Common myeloid progenitor, CD34-positive (primary cell): ENCODE results near the gene SATB2.

Experiments used
- CTCF ChIA-PET: fragments of 350-600 bp; sonication (Branson Sonifier 250); formaldehyde crosslinking; loops from one replicate; lab custom pipeline; 2021; ENCODE audit warnings: antibody characterized with exemption; lab: Charles Lee
- POLR2A ChIA-PET: fragments of 350-600 bp; sonication (Branson Sonifier 250); formaldehyde crosslinking; loops from one replicate; lab custom pipeline; 2021; ENCODE audit warnings: antibody characterized with exemption; lab: Charles Lee
- DNase-seq, 3 donors: peaks; one replicate each; pipeline versions ENCODE4 v3.0.0 to v3.0.0-alpha.2; 2013
- H3K27ac ChIP-seq, 2 experiments: 1 replicate in 1 of 2; 2 replicates in 1 of 2; pipeline ENCODE4 v1.7.0; 2013; ENCODE audit warnings: inconsistent platforms in 2 of 2, low read length in 2 of 2, mild to moderate bottlenecking in 2 of 2, low read depth in 1 of 2, moderate library complexity in 1 of 2; ENCODE audit not compliant: severe bottlenecking in 2 of 2, insufficient read depth in 1 of 2, poor library complexity in 1 of 2
- H3K27me3 ChIP-seq, 5 experiments: replicated peaks in 2 of 5; 1 replicate in 3 of 5; 2 replicates in 2 of 5; pipeline versions ENCODE4 v1.6.1 to v1.7.0; 2013; ENCODE audit warnings: low read length in 4 of 5, mild to moderate bottlenecking in 2 of 5, moderate library complexity in 2 of 5, inconsistent platforms in 1 of 5; ENCODE audit not compliant: insufficient read depth in 5 of 5, control insufficient read depth in 4 of 5
- H3K36me3 ChIP-seq, 4 experiments: 1 replicate in 2 of 4; 2 replicates in 2 of 4; pipeline versions ENCODE4 v1.6.1 to v1.7.0; 2013; ENCODE audit warnings: low read length in 3 of 4, control low read depth in 1 of 4, mild to moderate bottlenecking in 1 of 4; ENCODE audit not compliant: control insufficient read depth in 4 of 4, insufficient read depth in 4 of 4
- H3K4me1 ChIP-seq, 4 experiments: 1 replicate in 3 of 4; 2 replicates in 1 of 4; pipeline versions ENCODE4 v1.6.1 to v1.7.1; 2013; ENCODE audit warnings: low read length in 3 of 4, mild to moderate bottlenecking in 3 of 4, control low read depth in 1 of 4, inconsistent platforms in 1 of 4, moderate library complexity in 1 of 4; ENCODE audit not compliant: control insufficient read depth in 4 of 4, insufficient read depth in 4 of 4; ENCODE audit errors: control extremely low read depth in 1 of 4
- H3K4me3 ChIP-seq, 7 experiments: 1 replicate in 4 of 7; 2 replicates in 3 of 7; pipeline versions ENCODE4 v1.5.1 to v1.7.0; 2013; ENCODE audit warnings: mild to moderate bottlenecking in 7 of 7, low read length in 6 of 7, moderate library complexity in 6 of 7, inconsistent platforms in 2 of 7, low read depth in 2 of 7, control low read depth in 1 of 7; ENCODE audit not compliant: insufficient read depth in 4 of 7, control insufficient read depth in 1 of 7; ENCODE audit errors: extremely low read depth in 1 of 7
- H3K9me3 ChIP-seq, 5 experiments: 1 replicate in 4 of 5; 2 replicates in 1 of 5; pipeline versions ENCODE4 v1.6.1 to v1.7.1; 2013; ENCODE audit warnings: low read length in 4 of 5, mild to moderate bottlenecking in 2 of 5, inconsistent platforms in 1 of 5, low read depth in 1 of 5, moderate library complexity in 1 of 5; ENCODE audit not compliant: control insufficient read depth in 4 of 5, insufficient read depth in 2 of 5; ENCODE audit errors: control extremely low read depth in 1 of 5
- WGBS: methylation state at CpG from one replicate; pipeline ENCODE4 v1.1.5; 2013; ENCODE audit not compliant: insufficient coverage; 5-methylcytosine and 5-hydroxymethylcytosine counted together

Gene SATB2

GRCh38 chr2:199339891-199340605, 117.7 kb downstream of the SATB2 start:
- DNase-seq, result no peak
- no peak overlapping the region for H3K4me3 ChIP-seq
- H3K27ac ChIP-seq, result no peak overlapping the region
- POLR2A ChIA-PET, result no interaction called here
- CTCF ChIA-PET, result no interaction called here
- H3K36me3 ChIP-seq, result no peaks in the 10 kb centered on the region
- H3K27me3 ChIP-seq, result no peaks in the 10 kb centered on the region
- no peaks in the 10 kb centered on the region for H3K9me3 ChIP-seq
- H3K4me1 ChIP-seq, result no peaks in the 10 kb centered on the region
- WGBS, result 86% methylated on average over 1 of the region's 3 CpGs

GRCh38 chr2:199336546-199336945, 121.2 kb downstream of the SATB2 start:
- peaks cover 0 to 3% (median 0%) of the 10 kb centered on the region in 5 experiments for H3K27me3 ChIP-seq
- no peak overlapping the region for H3K27ac ChIP-seq
- ChIA-PET POLR2A (no interaction called here), CTCF (no interaction called here)
- 100% methylated on average over 1 of the region's 2 CpGs for WGBS
- H3K9me3 ChIP-seq, result no peaks in the 10 kb centered on the region
- no peaks in the 10 kb centered on the region for H3K4me1 ChIP-seq
- no peaks in the 10 kb centered on the region for H3K36me3 ChIP-seq
- no peak overlapping the region for H3K4me3 ChIP-seq
- DNase-seq, result no peak

GRCh38 chr2:199335502-199335901, 122.2 kb downstream of the SATB2 start:
- H3K4me1 ChIP-seq, result no peaks in the 10 kb centered on the region
- ChIA-PET POLR2A (no interaction called here), CTCF (no interaction called here)
- peaks cover 0 to 3% (median 0%) of the 10 kb centered on the region in 5 experiments for H3K27me3 ChIP-seq
- no peaks in the 10 kb centered on the region for H3K9me3 ChIP-seq
- no peak overlapping the region for H3K27ac ChIP-seq
- DNase-seq, result no peak
- H3K36me3 ChIP-seq, result no peaks in the 10 kb centered on the region
- WGBS, result 100% methylated on average over 1 of the region's 2 CpGs
- H3K4me3 ChIP-seq, result no peak overlapping the region

- WGBS, result 69% methylated on average over 5 of the region's 5 CpGs
- no peak for DNase-seq
Measured at GRCh38 chr2:199329466-199329865, 128.3 kb downstream of the SATB2 start.

DNA sequence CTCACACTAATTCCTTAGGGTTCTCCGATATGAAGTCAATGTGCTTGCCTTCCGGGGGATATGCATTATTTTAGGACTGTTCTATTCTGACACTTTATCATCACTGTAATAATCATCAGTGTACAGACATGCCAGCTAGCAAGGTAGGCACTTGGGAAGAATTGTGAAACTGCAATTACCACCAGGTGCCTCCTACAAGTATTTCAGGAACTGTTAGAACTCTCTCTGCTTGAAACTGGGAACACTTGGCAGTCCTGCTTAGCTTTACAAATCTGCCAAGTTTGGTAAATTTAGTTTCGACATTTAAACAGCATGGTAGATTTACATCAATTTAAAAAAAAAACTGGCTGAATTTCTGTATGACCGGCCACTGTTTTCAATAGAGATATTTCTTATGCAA, 128.7 kb downstream of the SATB2 start:
- Histone ChIP-seq H3K4me3 (no peak overlapping the region), H3K9me3 (no peaks in the 10 kb centered on the region), H3K27me3 (peaks cover 0 to 3% (median 0%) of the 10 kb centered on the region in 5 experiments), H3K4me1 (no peaks in the 10 kb centered on the region), H3K27ac (no peak overlapping the region), H3K36me3 (no peaks in the 10 kb centered on the region)
- ChIA-PET CTCF (no interaction called here), POLR2A (no interaction called here)
- WGBS, result 89% methylated on average over 1 of the region's 4 CpGs
- no peak for DNase-seq

More at GRCh38 chr2:199329466-199329865, 128.3 kb downstream of the SATB2 start:
- ChIA-PET POLR2A (no interaction called here), CTCF (no interaction called here)
- H3K36me3 ChIP-seq, result no peaks in the 10 kb centered on the region
- peaks cover 0 to 3% (median 0%) of the 10 kb centered on the region in 5 experiments for H3K27me3 ChIP-seq
- H3K4me1 ChIP-seq, result no peaks in the 10 kb centered on the region
- no peak overlapping the region for H3K4me3 ChIP-seq
- H3K27ac ChIP-seq, result no peak overlapping the region
- H3K9me3 ChIP-seq, result no peaks in the 10 kb centered on the region

DNA sequence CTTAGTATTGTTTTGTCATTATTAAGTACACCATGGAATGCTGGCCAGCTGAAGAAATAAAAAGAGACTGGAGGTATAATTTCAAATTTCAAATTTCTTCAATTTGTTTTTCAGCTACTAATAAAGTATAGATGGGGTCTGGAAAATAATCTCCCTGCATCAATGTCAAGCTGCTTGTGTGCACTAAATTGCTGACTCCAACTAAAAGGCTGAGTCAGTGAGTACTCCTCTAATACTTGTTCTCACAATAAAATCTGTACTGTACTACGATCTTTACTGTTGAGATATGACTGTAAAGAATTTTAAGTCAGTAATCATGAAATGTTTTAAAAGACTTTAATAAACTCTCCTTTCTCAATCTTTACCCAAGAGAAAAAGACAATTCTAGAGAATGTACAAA, 131.9 kb downstream of the SATB2 start:
- POLR2A ChIA-PET, result no interaction called here
- DNase-seq, result no peak
- no peaks in the 10 kb centered on the region for H3K9me3 ChIP-seq
- H3K27me3 ChIP-seq, result peaks cover 0 to 2% (median 0%) of the 10 kb centered on the region in 5 experiments
- CTCF ChIA-PET, result no interaction called here
- no peaks in the 10 kb centered on the region for H3K4me1 ChIP-seq
- H3K36me3 ChIP-seq, result no peaks in the 10 kb centered on the region
- H3K27ac ChIP-seq, result no peak overlapping the region
- no peak overlapping the region for H3K4me3 ChIP-seq
- no CpG with 5 or more reads among the region's 1 CpG for WGBS

- Histone ChIP-seq H3K4me3 (no peak overlapping the region), H3K27me3 (peaks cover 0 to 3% (median 0%) of the 10 kb centered on the region in 5 experiments), H3K9me3 (no peaks in the 10 kb centered on the region), H3K27ac (no peak overlapping the region), H3K36me3 (no peaks in the 10 kb centered on the region), H3K4me1 (no peaks in the 10 kb centered on the region)
- ChIA-PET CTCF (no interaction called here), POLR2A (no interaction called here)
- WGBS, result no CpG with 5 or more reads among the region's 1 CpG
- DNase-seq, result no peak
Measured at GRCh38 chr2:199322151-199322550, 135.6 kb downstream of the SATB2 start.
